KG1 (cell line): ENCODE data around the gene TMEM269.
A peak's percentile ranks its signal among the peaks of the same experiment; 100 is the strongest.
"Not testable (repeated sequence)": the region's sequence is repeated elsewhere in the genome, so short reads cannot be mapped to it uniquely, and the experiment has no call there.

Source experiments
- DNase-seq: peaks from one replicate; lab custom pipeline; 2025; lab: John Stamatoyannopoulos, UW

The TMEM269 gene

DNA sequence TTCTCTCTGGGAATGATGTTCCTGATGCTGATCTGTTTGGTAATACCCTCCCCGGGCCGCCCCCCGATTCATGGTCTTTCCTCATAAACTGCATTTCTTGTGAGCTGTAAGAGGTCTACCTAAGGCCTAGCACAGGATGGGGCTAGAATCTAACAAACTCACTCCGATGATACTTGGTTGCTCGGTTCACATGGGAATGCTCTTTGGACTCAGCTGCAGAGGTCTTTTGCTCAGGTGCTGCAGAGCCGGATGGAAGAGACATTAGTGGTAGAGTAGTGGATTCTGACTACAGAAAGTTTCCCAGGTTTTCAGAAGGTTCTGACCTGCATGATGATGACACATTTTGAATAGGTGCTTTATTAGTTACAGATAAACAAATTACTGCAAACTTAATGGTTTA is 8.3 kb upstream of the TMEM269 start:
- no peak for DNase-seq

DNA sequence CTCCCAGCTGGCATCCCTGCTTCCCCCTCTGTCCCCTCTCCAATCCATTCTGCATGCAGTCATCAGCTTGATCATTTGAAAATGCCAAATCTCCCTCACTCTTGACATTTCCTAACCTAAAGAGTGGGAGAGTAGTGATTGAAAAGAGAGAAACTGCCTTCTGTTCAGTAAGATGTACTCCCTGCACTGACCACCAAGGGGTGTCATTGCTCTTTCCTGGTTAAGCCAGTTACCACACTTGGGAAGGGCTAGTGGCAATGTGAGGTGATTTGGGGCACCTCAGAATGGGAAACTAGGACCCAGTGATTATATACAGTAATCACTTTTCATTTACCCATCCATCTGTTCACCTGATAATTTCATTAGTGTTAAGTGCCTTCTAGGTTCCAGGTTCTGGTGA is 6.9 kb upstream of the TMEM269 start:
- no peak for DNase-seq

DNA sequence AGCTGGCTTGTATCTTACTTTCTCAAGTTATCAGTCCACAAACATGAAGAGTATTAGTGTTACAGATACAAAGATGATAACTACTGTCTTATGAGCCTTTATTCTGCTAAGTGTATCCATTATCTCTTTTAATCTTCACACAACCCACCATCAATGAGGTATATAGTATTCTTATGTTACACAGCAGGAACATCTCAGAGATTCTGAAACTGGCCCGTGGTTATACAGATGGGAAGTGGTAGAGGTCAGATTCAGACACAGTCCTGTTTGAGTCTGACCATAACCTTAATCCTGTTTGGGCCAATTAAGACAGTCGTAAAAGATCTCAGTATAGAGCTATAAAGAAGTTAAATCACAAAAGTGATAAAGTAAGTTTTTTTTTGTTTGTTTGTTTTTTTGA is 5.1 kb upstream of the TMEM269 start:
- DNase-seq: no peak

DNA sequence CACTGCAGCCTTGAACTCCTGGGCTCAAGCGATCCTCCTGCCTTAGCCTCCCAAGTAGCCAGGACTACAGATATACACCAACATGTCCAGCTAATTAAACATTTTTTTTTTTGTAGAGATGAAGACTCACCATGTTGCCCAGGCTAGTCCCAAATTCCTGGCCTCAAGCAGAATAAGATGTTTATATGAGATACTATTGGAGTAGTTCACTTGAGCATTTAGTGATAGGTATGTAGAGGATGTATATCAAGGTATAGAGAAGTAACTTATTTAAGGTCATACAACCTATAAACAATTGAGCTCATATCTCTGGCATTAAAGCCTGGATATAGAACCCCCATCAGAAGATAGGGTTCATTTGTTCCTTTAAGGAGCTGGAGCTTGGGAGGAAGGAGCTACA is 4.6 kb upstream of the TMEM269 start:
- DNase-seq: no peak

DNA sequence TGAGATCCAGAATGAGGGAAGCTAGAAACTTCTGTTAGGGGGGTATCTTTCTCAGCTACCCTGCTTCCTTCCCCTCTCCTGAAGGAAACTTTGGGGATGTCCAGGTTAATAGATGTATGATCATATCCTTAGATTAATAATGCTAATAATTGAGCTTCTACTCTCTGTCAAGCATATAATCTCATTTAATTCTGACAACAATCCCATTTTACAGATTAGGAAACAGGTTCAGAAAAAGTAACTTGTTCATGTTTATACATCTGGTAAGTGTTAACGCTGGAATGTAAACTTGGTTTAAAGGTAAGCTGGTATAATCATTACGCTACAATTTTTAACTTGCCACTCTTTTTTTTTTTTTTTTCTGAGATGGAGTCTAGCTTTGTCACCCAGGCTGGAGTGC is 1.7 kb upstream of the TMEM269 start:
- no peak for DNase-seq

DNA sequence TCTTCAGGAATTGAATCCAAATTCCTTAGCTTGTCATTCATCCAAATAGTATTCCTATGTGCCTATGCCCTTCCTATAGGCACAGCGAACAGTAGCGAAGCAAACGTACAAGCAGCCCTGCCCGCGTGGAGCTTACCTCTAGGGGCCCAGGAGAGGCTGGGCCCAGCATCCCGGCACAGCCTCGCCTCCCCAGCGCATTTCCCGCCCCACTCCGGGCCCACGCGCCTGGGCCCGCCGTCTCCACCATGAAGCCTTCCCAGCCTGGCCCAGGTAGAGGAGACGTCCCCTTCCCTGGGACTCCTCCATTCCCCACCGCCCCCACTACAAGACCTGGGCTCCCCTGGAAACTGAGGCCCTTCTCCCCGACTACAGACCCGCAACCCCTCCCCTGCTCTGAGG is 245 bp upstream of the TMEM269 start:
- DNase-seq: no peak

GRCh38 chr1:42786097-42786496 is 1.3 kb downstream of the TMEM269 start:
- no peak for DNase-seq

GRCh38 chr1:42788021-42788420 is 3.2 kb downstream of the TMEM269 start:
- no peak for DNase-seq

GRCh38 chr1:42793824-42794223 is 9.0 kb downstream of the TMEM269 start:
- DNase-seq: no peak

- no peak for DNase-seq
These were observed 12.6 kb downstream of the TMEM269 start for GRCh38 chr1:42797414-42797813.

DNA sequence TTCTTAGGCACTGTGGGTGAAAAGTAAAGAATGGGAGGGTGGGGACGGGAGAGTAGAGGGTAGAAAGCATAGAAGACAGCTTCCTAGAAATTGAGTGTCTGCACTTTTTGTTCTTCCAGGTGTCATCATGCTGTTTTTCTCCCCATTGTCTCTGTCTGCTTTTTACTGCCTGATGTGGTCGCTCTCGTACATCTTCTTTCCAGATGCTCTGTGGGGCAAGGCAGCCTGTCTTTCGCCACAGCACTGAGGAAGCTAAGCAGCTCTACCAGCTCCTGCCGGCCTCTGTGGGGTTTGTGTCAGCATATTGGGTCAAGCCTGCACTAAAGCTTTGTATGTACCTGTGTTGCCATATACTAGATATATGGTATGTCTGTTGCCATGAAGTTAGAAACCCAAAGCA is 13.2 kb downstream of the TMEM269 start:
- DNase-seq: no peak

GRCh38 chr1:42801832-42802473 is 17.2 kb downstream of the TMEM269 start:
- no peak for DNase-seq

GRCh38 chr1:42806171-42806570 is 21.4 kb downstream of the TMEM269 start:
- DNase-seq: no peak

DNA sequence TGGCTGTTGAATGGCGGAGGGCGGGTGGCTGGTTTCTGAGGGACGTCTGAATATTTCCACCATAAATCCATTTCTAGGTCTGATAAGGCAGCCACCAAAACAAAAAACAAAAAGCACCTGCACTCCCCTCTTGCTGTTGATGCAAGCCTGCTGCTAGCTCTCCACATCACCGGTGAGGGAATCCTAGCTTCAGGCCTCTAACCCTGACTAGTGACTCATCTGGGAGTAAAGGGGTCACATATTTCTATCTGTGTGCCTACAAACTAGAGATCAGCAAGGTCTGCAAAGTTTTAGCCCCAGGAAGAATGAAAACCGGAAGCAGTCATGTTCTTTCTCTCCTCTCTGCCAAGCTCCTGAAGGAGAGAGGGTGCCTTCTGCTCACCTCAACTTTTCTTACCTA is 21.8 kb downstream of the TMEM269 start:
- DNase-seq: no peak

- DNase-seq: no peak
These were observed 22.4 kb downstream of the TMEM269 start for GRCh38 chr1:42807056-42807668.

GRCh38 chr1:42814815-42815214 is 30.0 kb downstream of the TMEM269 start:
- DNase-seq: not testable (repeated sequence)

GRCh38 chr1:42815941-42816584 is 31.3 kb downstream of the TMEM269 start:
- no peak for DNase-seq

GRCh38 chr1:42816585-42817439 is 32.0 kb downstream of the TMEM269 start, which contains the start of the genes ERMAP and SVBP:
Gene ERMAP (plus strand): TSS chr1:42817122. CDS start chr1:42830449, 13,327 bp downstream.
Gene SVBP (minus strand): TSS chr1:42817397. CDS start chr1:42816544, 853 bp downstream.
- DNase-seq: peak; percentile 61

DNA sequence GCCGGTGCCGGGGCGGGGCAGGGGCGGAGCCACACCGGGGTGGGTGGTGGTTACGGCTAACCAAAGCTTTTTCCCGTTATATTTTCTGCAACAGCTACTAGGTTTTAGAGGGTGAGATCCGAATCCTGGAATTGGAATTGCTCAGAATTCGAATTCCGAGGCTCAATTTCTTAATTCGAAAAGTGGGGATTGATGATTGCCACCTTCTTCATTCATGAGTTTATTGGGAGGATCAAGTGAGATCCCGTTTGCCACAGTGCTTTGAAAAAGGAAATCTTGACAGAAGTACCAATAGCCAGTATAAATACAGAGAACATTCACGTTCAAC is 32.6 kb downstream of the TMEM269 start:
- DNase-seq: peak; percentile 61

DNA sequence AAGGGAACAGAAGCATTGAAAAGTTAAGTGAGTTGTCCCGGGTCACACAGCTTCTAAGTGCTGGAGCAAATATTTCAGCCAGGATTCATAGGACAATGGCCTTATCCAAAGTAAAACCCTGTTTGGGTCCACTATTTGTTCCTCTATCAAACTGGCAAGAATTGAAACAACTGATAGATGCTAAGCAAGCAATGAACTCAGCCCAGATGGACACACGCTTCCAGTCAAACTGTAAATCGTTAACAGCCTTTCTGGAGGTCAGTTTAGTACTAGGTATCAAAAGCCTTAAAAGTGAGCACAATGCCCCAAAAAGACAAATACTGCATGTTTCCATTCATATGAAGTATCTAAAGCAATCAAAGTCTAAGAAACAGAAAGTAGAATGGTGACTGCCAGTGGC is 33.2 kb downstream of the TMEM269 start:
- no peak for DNase-seq

- no peak for DNase-seq
These were observed 36.0 kb downstream of the TMEM269 start for GRCh38 chr1:42820813-42821212.

- no peak for DNase-seq
These were observed 36.9 kb downstream of the TMEM269 start for GRCh38 chr1:42821690-42822089.
